Activated T-helper 1 cell treated with anti-CD3 and anti-CD28 coated beads, Interleukin-2, amount 50 U/mL, for 16 hours (primary cell): ENCODE data around the gene TSPAN9.

Source experiments
- DNase-seq, 2 donors: peaks; one replicate each; pipeline ENCODE4 v3.0.0-alpha.2; 2020; ENCODE audit warnings: low read depth in 1 of 2, low spot score in 1 of 2

TSPAN9 gene

GRCh38 chr12:3184485-3184884 lies 107.3 kb downstream of the TSPAN9 start:
- no peak for DNase-seq

- no peak for DNase-seq
Observed at GRCh38 chr12:3185260-3185870, 108.2 kb downstream of the TSPAN9 start.

- no peak for DNase-seq
Observed at GRCh38 chr12:3186546-3187215, 109.5 kb downstream of the TSPAN9 start.

- DNase-seq, result no peak
Observed at GRCh38 chr12:3187846-3188770, 110.9 kb downstream of the TSPAN9 start.

GRCh38 chr12:3189282-3189681 lies 112.1 kb downstream of the TSPAN9 start:
- DNase-seq, result no peak

- no peak for DNase-seq
Observed at GRCh38 chr12:3190101-3190500, 112.9 kb downstream of the TSPAN9 start.

- no peak for DNase-seq
Observed at GRCh38 chr12:3191450-3191849, 114.3 kb downstream of the TSPAN9 start.

GRCh38 chr12:3192221-3192620 lies 115.0 kb downstream of the TSPAN9 start:
- no peak for DNase-seq

GRCh38 chr12:3193131-3193530 lies 116.0 kb downstream of the TSPAN9 start:
- no peak for DNase-seq

GRCh38 chr12:3193755-3194154 lies 116.6 kb downstream of the TSPAN9 start:
- DNase-seq, result no peak

- no peak for DNase-seq
Observed at GRCh38 chr12:3195337-3195736, 118.2 kb downstream of the TSPAN9 start.

- no peak for DNase-seq
Observed at GRCh38 chr12:3195859-3196483, 118.8 kb downstream of the TSPAN9 start.

- DNase-seq, result no peak
Observed at GRCh38 chr12:3196488-3196887, 119.3 kb downstream of the TSPAN9 start.

GRCh38 chr12:3197131-3197818 lies 120.1 kb downstream of the TSPAN9 start:
- DNase-seq, result no peak

- DNase-seq, result no peak
Observed at GRCh38 chr12:3199551-3200031, 122.4 kb downstream of the TSPAN9 start.

- DNase-seq, result no peak
Observed at GRCh38 chr12:3200032-3200617, 122.9 kb downstream of the TSPAN9 start.

GRCh38 chr12:3200814-3201233 lies 123.6 kb downstream of the TSPAN9 start:
- no peak for DNase-seq

GRCh38 chr12:3201339-3202051 lies 124.3 kb downstream of the TSPAN9 start:
- no peak for DNase-seq

- no peak for DNase-seq
Observed at GRCh38 chr12:3202096-3202495, 124.9 kb downstream of the TSPAN9 start.
